Memory B cell (primary cell): ENCODE measurements around the gene KRT12.

Experiments
- ATAC-seq: fragments of 150-1000 bp; cut with Tn5 transposase; 2 replicates; pipeline ENCODE4 v1.10.0; 2021; ENCODE audit warnings: low read depth, mild to moderate bottlenecking, moderate library complexity
- DNase-seq, 2 donors: peaks; one replicate each; pipeline ENCODE4 v3.0.0; 2022; ENCODE audit warnings: low spot score in 2 of 2
- H3K27ac Mint-ChIP-seq: one replicate; pipeline ENCODE4 v1.8.0; 2022; ENCODE audit warnings: mild to moderate bottlenecking, moderate library complexity, mixed read lengths
- H3K27me3 Mint-ChIP-seq: one replicate; pipeline ENCODE4 v1.8.0; 2022; ENCODE audit warnings: mixed read lengths
- H3K36me3 Mint-ChIP-seq: one replicate; pipeline ENCODE4 v1.8.0; 2022; ENCODE audit warnings: mild to moderate bottlenecking, mixed read lengths
- H3K4me1 Mint-ChIP-seq: one replicate; pipeline ENCODE4 v1.8.0; 2022; ENCODE audit warnings: mixed read lengths
- H3K4me3 Mint-ChIP-seq: one replicate; pipeline ENCODE4 v1.8.0; 2022; ENCODE audit warnings: mild to moderate bottlenecking, moderate library complexity, mixed read lengths
- H3K9me3 Mint-ChIP-seq: one replicate; pipeline ENCODE4 v1.8.0; 2022; ENCODE audit warnings: mixed read lengths

KRT12 gene

GRCh38 chr17:40843242-40843641, 23.8 kb downstream of the KRT12 start:
- DNase-seq, result no peak
- ATAC-seq, result no peak
- H3K9me3 Mint-ChIP-seq, result no peaks in the 10 kb centered on the region
- no peak overlapping the region for H3K27ac Mint-ChIP-seq
- no peaks in the 10 kb centered on the region for H3K36me3 Mint-ChIP-seq
- H3K27me3 Mint-ChIP-seq, result peaks cover 19% of the 10 kb centered on the region
- H3K4me1 Mint-ChIP-seq, result no peaks in the 10 kb centered on the region
- H3K4me3 Mint-ChIP-seq, result no peak overlapping the region

GRCh38 chr17:40841246-40841645, 25.8 kb downstream of the KRT12 start:
- Mint-ChIP-seq H3K36me3 (no peaks in the 10 kb centered on the region), H3K4me3 (no peak overlapping the region), H3K9me3 (no peaks in the 10 kb centered on the region), H3K27me3 (peaks cover 19% of the 10 kb centered on the region), H3K27ac (no peak overlapping the region), H3K4me1 (no peaks in the 10 kb centered on the region)
- DNase-seq (no peak), ATAC-seq (no peak)

- Mint-ChIP-seq H3K9me3 (no peaks in the 10 kb centered on the region), H3K4me3 (no peak overlapping the region), H3K27me3 (peaks cover 9% of the 10 kb centered on the region), H3K27ac (no peak overlapping the region), H3K36me3 (peaks cover 12% of the 10 kb centered on the region), H3K4me1 (no peaks in the 10 kb centered on the region)
- ATAC-seq, result no peak
- no peak for DNase-seq
These were observed 27.8 kb downstream of the KRT12 start for GRCh38 chr17:40839194-40839593.

GRCh38 chr17:40836020-40836419, 31.0 kb downstream of the KRT12 start:
- peaks cover 14% of the 10 kb centered on the region for H3K36me3 Mint-ChIP-seq
- H3K27me3 Mint-ChIP-seq, result no peaks in the 10 kb centered on the region
- H3K27ac Mint-ChIP-seq, result no peak overlapping the region
- ATAC-seq (no peak), DNase-seq (no peak)
- H3K9me3 Mint-ChIP-seq, result no peaks in the 10 kb centered on the region
- H3K4me1 Mint-ChIP-seq, result peaks cover 3% of the 10 kb centered on the region
- H3K4me3 Mint-ChIP-seq, result no peak overlapping the region

GRCh38 chr17:40833882-40834281, 33.1 kb downstream of the KRT12 start:
- Mint-ChIP-seq H3K4me3 (no peak overlapping the region), H3K27ac (no peak overlapping the region), H3K4me1 (peaks cover 3% of the 10 kb centered on the region)

GRCh38 chr17:40832840-40833239, 34.2 kb downstream of the KRT12 start:
- Mint-ChIP-seq H3K9me3 (peaks cover 2% of the 10 kb centered on the region), H3K4me1 (peaks cover 3% of the 10 kb centered on the region), H3K27me3 (peaks cover 2% of the 10 kb centered on the region), H3K4me3 (no peak overlapping the region), H3K36me3 (peaks cover 25% of the 10 kb centered on the region), H3K27ac (no peak overlapping the region)
- ATAC-seq (no peak), DNase-seq (no peak)

More at GRCh38 chr17:40833882-40834281, 33.1 kb downstream of the KRT12 start:
- no peak for ATAC-seq
- H3K27me3 Mint-ChIP-seq, result no peaks in the 10 kb centered on the region
- no peak for DNase-seq
- H3K9me3 Mint-ChIP-seq, result peaks cover 2% of the 10 kb centered on the region
- H3K36me3 Mint-ChIP-seq, result peaks cover 18% of the 10 kb centered on the region

GRCh38 chr17:40830085-40830776, 36.8 kb downstream of the KRT12 start:
- Mint-ChIP-seq H3K36me3 (peaks cover 30% of the 10 kb centered on the region), H3K9me3 (peaks cover 4% of the 10 kb centered on the region), H3K27me3 (peaks cover 9% of the 10 kb centered on the region), H3K4me1 (peaks cover 3% of the 10 kb centered on the region), H3K4me3 (no peak overlapping the region), H3K27ac (no peak overlapping the region)
- ATAC-seq (no peak), DNase-seq (no peak)

GRCh38 chr17:40828454-40829044, 38.5 kb downstream of the KRT12 start:
- H3K27me3 Mint-ChIP-seq, result peaks cover 9% of the 10 kb centered on the region

GRCh38 chr17:40827746-40828453, 39.1 kb downstream of the KRT12 start:
- Mint-ChIP-seq H3K27me3 (peaks cover 9% of the 10 kb centered on the region), H3K4me3 (no peak overlapping the region), H3K4me1 (peaks cover 2% of the 10 kb centered on the region), H3K36me3 (peaks cover 21% of the 10 kb centered on the region), H3K27ac (no peak overlapping the region), H3K9me3 (peaks cover 4% of the 10 kb centered on the region)
- ATAC-seq (no peak), DNase-seq (no peak)

More at GRCh38 chr17:40828454-40829044, 38.5 kb downstream of the KRT12 start:
- H3K4me1 Mint-ChIP-seq, result peaks cover 5% of the 10 kb centered on the region
- peaks cover 4% of the 10 kb centered on the region for H3K9me3 Mint-ChIP-seq
- H3K4me3 Mint-ChIP-seq, result no peak overlapping the region
- H3K36me3 Mint-ChIP-seq, result peaks cover 23% of the 10 kb centered on the region
- H3K27ac Mint-ChIP-seq, result no peak overlapping the region
- DNase-seq (no peak), ATAC-seq (no peak)

- ATAC-seq, result no peak
- no peak overlapping the region for H3K4me3 Mint-ChIP-seq
- DNase-seq, result no peak
- H3K27me3 Mint-ChIP-seq, result peaks cover 11% of the 10 kb centered on the region
- H3K36me3 Mint-ChIP-seq, result peaks cover 27% of the 10 kb centered on the region
- H3K9me3 Mint-ChIP-seq, result peaks cover 4% of the 10 kb centered on the region
- H3K27ac Mint-ChIP-seq, result no peak overlapping the region
- H3K4me1 Mint-ChIP-seq, result peaks cover 2% of the 10 kb centered on the region
These were observed 41.4 kb downstream of the KRT12 start for GRCh38 chr17:40825599-40825998.

GRCh38 chr17:40824015-40824832, 42.8 kb downstream of the KRT12 start:
- no peak for ATAC-seq
- Mint-ChIP-seq H3K9me3 (peaks cover 1% of the 10 kb centered on the region), H3K4me3 (no peak overlapping the region), H3K4me1 (peaks cover 2% of the 10 kb centered on the region), H3K27ac (no peak overlapping the region), H3K27me3 (peaks cover 11% of the 10 kb centered on the region), H3K36me3 (peaks cover 25% of the 10 kb centered on the region)
- DNase-seq, result no peak

GRCh38 chr17:40822132-40822812, 44.8 kb downstream of the KRT12 start, which contains the start of gene KRT10:
TSS of gene KRT10 (minus strand) at chr17:40822614. CDS start at chr17:40822585, 29 bp downstream.
- DNase-seq, result no peak
- ATAC-seq, result no peak
- H3K9me3 Mint-ChIP-seq, result peaks cover 4% of the 10 kb centered on the region
- H3K4me3 Mint-ChIP-seq, result no peak within 1 kb of the TSS
- H3K27me3 Mint-ChIP-seq, result peaks cover 9% of the 10 kb centered on the region
- peaks cover 7% of the 10 kb centered on the region for H3K4me1 Mint-ChIP-seq
- no peak within 1 kb of the TSS for H3K27ac Mint-ChIP-seq
- H3K36me3 Mint-ChIP-seq, result peaks cover 19% of the 10 kb centered on the region

GRCh38 chr17:40821536-40821935, 45.5 kb downstream of the KRT12 start:
- DNase-seq (no peak), ATAC-seq (no peak)
- H3K36me3 Mint-ChIP-seq, result peaks cover 23% of the 10 kb centered on the region
- peaks cover 9% of the 10 kb centered on the region for H3K4me1 Mint-ChIP-seq
- H3K27me3 Mint-ChIP-seq, result peaks cover 7% of the 10 kb centered on the region
- peaks cover 6% of the 10 kb centered on the region for H3K9me3 Mint-ChIP-seq
- no peak overlapping the region for H3K27ac Mint-ChIP-seq
- no peak overlapping the region for H3K4me3 Mint-ChIP-seq
